Type B pancreatic cell (in vitro differentiated cells): ENCODE data around the gene DMBX1. TPM values are rescaled to one million over a fixed set of nuclear protein-coding genes. Genes with fewer than 3 reads are reported as not detected.

Source experiments
- DNase-seq: peaks from one replicate; pipeline ENCODE4 v3.0.0; 2021; ENCODE audit warnings: mixed read lengths; ENCODE audit not compliant: unreplicated experiment; ENCODE audit errors: extremely low spot score
- H3K27ac Mint-ChIP-seq: 2 replicates; pipeline ENCODE4 v1.8.0; 2021; ENCODE audit warnings: mild to moderate bottlenecking, mixed read lengths
- H3K27me3 Mint-ChIP-seq: 2 replicates; pipeline ENCODE4 v1.8.0; 2021; ENCODE audit warnings: mixed read lengths
- H3K36me3 Mint-ChIP-seq: 2 replicates; pipeline ENCODE4 v1.8.0; 2021; ENCODE audit warnings: mixed read lengths
- H3K4me1 Mint-ChIP-seq: one replicate; pipeline ENCODE4 v1.8.0; 2021; ENCODE audit warnings: mixed read lengths; ENCODE audit not compliant: unreplicated experiment
- H3K4me3 Mint-ChIP-seq: 2 replicates; pipeline ENCODE4 v1.8.0; 2021; ENCODE audit warnings: mild to moderate bottlenecking, mixed read lengths
- H3K9me3 Mint-ChIP-seq: 2 replicates; pipeline ENCODE4 v1.8.0; 2021; ENCODE audit warnings: mixed read lengths
- total RNA-seq: library from RNA; stranded (reverse); gene quantifications from 2 replicates; pipeline ENCODE4 v1.2.1, GENCODE V29; 2021; ENCODE audit warnings: low replicate concordance
- TF ChIP-seq, protein P1 (sequence below): fragments of 200-600 bp; sonication (generic); conservative IDR thresholded peaks from 2 replicates; pipeline ENCODE4 v1.5.0; 2021; ENCODE audit warnings: antibody characterized with exemption, mild to moderate bottlenecking

The DMBX1 gene
- total RNA-seq, 1 donor from 2014 or later = 0.10 TPM

GRCh38 chr1:46526013-46526690 is 36.5 kb downstream of the DMBX1 start:
- no peaks in the 10 kb centered on the region for H3K9me3 Mint-ChIP-seq
- TF ChIP-seq, protein P1, sequence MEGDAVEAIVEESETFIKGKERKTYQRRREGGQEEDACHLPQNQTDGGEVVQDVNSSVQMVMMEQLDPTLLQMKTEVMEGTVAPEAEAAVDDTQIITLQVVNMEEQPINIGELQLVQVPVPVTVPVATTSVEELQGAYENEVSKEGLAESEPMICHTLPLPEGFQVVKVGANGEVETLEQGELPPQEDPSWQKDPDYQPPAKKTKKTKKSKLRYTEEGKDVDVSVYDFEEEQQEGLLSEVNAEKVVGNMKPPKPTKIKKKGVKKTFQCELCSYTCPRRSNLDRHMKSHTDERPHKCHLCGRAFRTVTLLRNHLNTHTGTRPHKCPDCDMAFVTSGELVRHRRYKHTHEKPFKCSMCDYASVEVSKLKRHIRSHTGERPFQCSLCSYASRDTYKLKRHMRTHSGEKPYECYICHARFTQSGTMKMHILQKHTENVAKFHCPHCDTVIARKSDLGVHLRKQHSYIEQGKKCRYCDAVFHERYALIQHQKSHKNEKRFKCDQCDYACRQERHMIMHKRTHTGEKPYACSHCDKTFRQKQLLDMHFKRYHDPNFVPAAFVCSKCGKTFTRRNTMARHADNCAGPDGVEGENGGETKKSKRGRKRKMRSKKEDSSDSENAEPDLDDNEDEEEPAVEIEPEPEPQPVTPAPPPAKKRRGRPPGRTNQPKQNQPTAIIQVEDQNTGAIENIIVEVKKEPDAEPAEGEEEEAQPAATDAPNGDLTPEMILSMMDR = no peak
- peaks cover 31% of the 10 kb centered on the region for H3K4me1 Mint-ChIP-seq
- peaks cover 91% of the 10 kb centered on the region for H3K27me3 Mint-ChIP-seq
- H3K4me3 Mint-ChIP-seq = no peak overlapping the region
- no peak for DNase-seq
- no peak overlapping the region for H3K27ac Mint-ChIP-seq
- no peaks in the 10 kb centered on the region for H3K36me3 Mint-ChIP-seq

DNA sequence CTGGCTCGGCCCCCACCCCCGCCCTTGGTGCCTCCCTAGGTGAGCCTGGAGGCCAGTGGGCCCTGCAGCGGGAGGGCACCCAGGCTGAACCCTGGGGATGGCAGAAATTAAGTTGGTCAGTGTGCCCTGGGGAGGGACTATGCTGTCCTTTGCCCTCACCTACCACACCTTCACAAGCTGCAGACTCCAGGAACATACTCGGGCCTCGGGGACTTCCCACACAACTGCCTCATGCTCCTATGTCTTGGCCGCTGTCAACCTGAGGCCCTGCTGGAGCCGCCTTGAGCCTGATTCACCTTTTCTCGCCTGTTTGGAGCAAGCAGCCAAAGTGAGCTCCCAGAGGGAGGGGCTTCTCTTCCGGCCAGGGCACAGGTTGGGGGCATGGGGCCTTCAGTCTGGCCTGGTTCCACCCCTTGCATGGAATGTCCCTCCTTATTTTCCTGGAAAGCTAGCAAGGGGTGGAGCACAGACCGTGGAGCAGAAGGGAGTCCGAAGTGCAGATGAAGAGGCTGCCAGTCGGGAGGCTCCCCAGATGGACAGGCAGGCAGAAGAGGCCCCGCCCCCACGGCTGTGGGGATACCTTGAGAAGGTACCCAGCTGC is 37.2 kb downstream of the DMBX1 start:
- Mint-ChIP-seq H3K36me3 (no peaks in the 10 kb centered on the region), H3K4me3 (no peak overlapping the region), H3K4me1 (peaks cover 31% of the 10 kb centered on the region)

DNA sequence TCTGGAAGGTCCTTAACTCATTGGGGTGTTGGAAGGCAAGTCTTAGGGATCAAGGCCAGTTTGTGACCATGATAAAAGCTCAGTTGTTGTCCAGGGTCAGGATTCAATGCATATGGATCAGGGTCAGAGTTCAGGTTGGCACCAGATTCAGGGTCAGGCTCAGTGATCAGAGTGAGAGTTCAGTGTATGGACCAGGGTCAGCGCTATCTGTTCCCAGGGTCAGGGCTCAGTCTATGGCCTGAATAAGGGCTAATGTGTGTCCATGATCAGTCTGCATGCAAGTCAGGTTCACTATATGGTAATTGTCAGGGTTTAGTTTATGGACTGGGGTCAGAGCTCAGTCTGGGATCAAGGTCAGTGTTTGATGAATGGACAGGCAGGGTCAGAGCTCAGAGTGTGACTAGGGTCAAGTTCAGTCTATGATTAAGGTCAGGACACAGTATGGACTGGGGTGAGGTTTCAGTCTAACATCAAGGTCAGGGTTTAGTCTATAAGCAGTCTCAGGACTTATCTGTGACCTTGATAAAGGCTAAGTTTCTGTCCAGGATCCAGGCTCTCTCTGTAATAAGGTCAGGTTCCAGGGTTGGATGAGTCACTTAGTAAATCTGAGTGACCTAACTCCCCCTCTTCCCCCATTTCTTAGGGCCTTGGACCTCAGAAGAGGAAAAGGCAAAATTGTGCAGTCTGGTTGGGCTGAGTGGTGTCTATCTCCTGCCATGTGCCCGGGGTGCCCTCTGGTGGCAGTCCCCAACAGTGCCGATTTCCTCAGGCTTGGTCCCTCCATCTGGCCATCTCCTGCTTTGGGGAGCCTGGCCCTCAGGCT is 38.0 kb downstream of the DMBX1 start:
- H3K4me3 Mint-ChIP-seq = no peak overlapping the region
- peak overlapping the region; percentile 64 for H3K27ac Mint-ChIP-seq
- TF ChIP-seq, protein P1 = peak; percentile 92
- no peaks in the 10 kb centered on the region for H3K36me3 Mint-ChIP-seq
- H3K27me3 Mint-ChIP-seq = peaks cover 90% of the 10 kb centered on the region
- peak; percentile 83 for DNase-seq
- no peaks in the 10 kb centered on the region for H3K9me3 Mint-ChIP-seq
- H3K4me1 Mint-ChIP-seq = peaks cover 31% of the 10 kb centered on the region

More for the DNA sequence above, 37.2 kb downstream of the DMBX1 start:
- DNase-seq = no peak
- no peaks in the 10 kb centered on the region for H3K9me3 Mint-ChIP-seq
- H3K27ac Mint-ChIP-seq = no peak overlapping the region
- TF ChIP-seq, protein P1 = no peak
- peaks cover 92% of the 10 kb centered on the region for H3K27me3 Mint-ChIP-seq

GRCh38 chr1:46528297-46528955 is 38.8 kb downstream of the DMBX1 start:
- Mint-ChIP-seq H3K27me3 (peaks cover 87% of the 10 kb centered on the region), H3K4me1 (peaks cover 31% of the 10 kb centered on the region), H3K27ac (peak overlapping the region; percentile 64), H3K36me3 (no peaks in the 10 kb centered on the region), H3K4me3 (no peak overlapping the region), H3K9me3 (no peaks in the 10 kb centered on the region)
- DNase-seq = no peak
- TF ChIP-seq, protein P1 = no peak

- peak overlapping the region; percentile 64 for H3K27ac Mint-ChIP-seq
- no peaks in the 10 kb centered on the region for H3K36me3 Mint-ChIP-seq
- peaks cover 31% of the 10 kb centered on the region for H3K4me1 Mint-ChIP-seq
- no peak for DNase-seq
- TF ChIP-seq, protein P1 = no peak
- H3K27me3 Mint-ChIP-seq = peaks cover 87% of the 10 kb centered on the region
- H3K9me3 Mint-ChIP-seq = no peaks in the 10 kb centered on the region
- no peak overlapping the region for H3K4me3 Mint-ChIP-seq
Measured at GRCh38 chr1:46529031-46529630, 39.5 kb downstream of the DMBX1 start.
